Mucosa of stomach (tissue), 1 donor: ENCODE results near the gene INPPL1.

ENCODE experiments used
- H3K27me3 ChIP-seq: one replicate; pipeline ENCODE4 v1.7.0; 2013; ENCODE audit warnings: mild to moderate bottlenecking, low read length; ENCODE audit not compliant: control insufficient read depth, insufficient read depth
- H3K36me3 ChIP-seq: one replicate; pipeline ENCODE4 v1.7.0; 2013; ENCODE audit warnings: low read length; ENCODE audit not compliant: control insufficient read depth, insufficient read depth
- H3K4me1 ChIP-seq: one replicate; pipeline ENCODE4 v1.7.0; 2013; ENCODE audit warnings: mild to moderate bottlenecking, low read length; ENCODE audit not compliant: control insufficient read depth, insufficient read depth
- H3K4me3 ChIP-seq: one replicate; pipeline ENCODE4 v1.7.0; 2013; ENCODE audit warnings: low read length
- H3K9ac ChIP-seq: one replicate; pipeline ENCODE4 v1.7.0; 2013; ENCODE audit warnings: mild to moderate bottlenecking, low read length, moderate library complexity
- H3K9me3 ChIP-seq: one replicate; pipeline ENCODE4 v1.7.0; 2013; ENCODE audit warnings: mild to moderate bottlenecking, low read length, moderate library complexity; ENCODE audit not compliant: control insufficient read depth
- donor health status: Pancreatic carcinoma.

Gene INPPL1

GRCh38 chr11:72243173-72244059 is 18.8 kb downstream of the INPPL1 start:
- Histone ChIP-seq H3K4me1 (peaks cover 23% of the 10 kb centered on the region), H3K4me3 (no peak overlapping the region), H3K27me3 (peaks cover 89% of the 10 kb centered on the region), H3K9ac (no peak overlapping the region), H3K9me3 (no peaks in the 10 kb centered on the region), H3K36me3 (no peaks in the 10 kb centered on the region)

DNA sequence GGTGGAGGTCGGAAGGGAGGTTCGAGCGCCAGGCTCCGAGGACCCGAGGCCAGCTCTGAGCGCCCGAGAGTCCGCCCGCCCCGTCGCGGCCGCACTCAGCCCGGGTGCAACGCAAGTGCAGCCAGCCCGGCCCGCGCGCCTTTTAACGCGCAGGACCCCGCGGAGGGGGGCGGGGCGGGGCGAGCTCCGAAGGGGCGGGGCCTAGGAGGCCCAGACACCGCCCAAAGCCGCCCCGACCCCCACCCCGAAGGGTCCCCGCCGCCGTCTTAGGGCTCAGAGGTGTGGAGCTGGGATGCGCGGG is 19.4 kb downstream of the INPPL1 start, which contains the start of gene PHOX2A:
Gene PHOX2A, minus strand, starts transcription at position 117 of the 301 bp plus-strand sequence. CDS start 172 bp downstream, outside the sequence.
- Histone ChIP-seq H3K4me3 (no peak within 1 kb of the TSS), H3K9ac (no peak within 1 kb of the TSS), H3K36me3 (no peaks in the 10 kb centered on the region), H3K27me3 (peaks cover 88% of the 10 kb centered on the region), H3K4me1 (peaks cover 17% of the 10 kb centered on the region), H3K9me3 (no peaks in the 10 kb centered on the region)

GRCh38 chr11:72244361-72245262 is 20.0 kb downstream of the INPPL1 start:
- Histone ChIP-seq H3K9ac (no peak overlapping the region), H3K36me3 (no peaks in the 10 kb centered on the region), H3K4me1 (peaks cover 11% of the 10 kb centered on the region), H3K9me3 (no peaks in the 10 kb centered on the region), H3K27me3 (peaks cover 85% of the 10 kb centered on the region), H3K4me3 (no peak overlapping the region)

DNA sequence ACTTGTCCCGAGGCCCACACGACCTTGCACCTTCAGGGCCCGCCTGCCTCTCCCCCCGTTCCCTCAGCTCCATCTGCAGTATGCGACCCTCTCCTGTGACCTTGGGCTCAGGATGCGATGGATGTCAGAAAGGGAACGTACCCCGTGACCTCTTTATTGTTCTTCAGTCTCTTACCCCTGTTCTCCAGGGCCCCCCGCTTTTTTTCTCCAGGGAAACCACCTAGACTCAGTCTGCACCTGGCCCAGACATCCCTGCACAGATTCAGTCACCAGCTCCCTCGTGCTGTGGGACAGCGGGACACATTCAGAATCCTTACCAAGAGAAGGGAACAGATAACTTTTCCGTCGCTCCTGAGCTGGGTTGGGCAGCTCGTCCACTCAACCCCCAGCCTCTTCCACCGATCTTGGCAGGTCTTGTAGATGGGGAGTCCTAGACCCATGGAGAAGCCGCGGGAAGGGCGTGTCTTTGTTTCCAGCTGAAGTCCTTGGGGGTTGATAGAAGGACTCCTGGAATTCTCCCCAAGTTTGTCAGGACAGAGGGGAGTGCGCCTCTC is 20.8 kb downstream of the INPPL1 start:
- peaks cover 7% of the 10 kb centered on the region for H3K4me1 ChIP-seq
- H3K27me3 ChIP-seq: peaks cover 85% of the 10 kb centered on the region
- H3K9me3 ChIP-seq: no peaks in the 10 kb centered on the region
- no peak overlapping the region for H3K4me3 ChIP-seq
- no peak overlapping the region for H3K9ac ChIP-seq
- no peaks in the 10 kb centered on the region for H3K36me3 ChIP-seq

- no peaks in the 10 kb centered on the region for H3K36me3 ChIP-seq
- H3K27me3 ChIP-seq: peaks cover 63% of the 10 kb centered on the region
- H3K9ac ChIP-seq: no peak overlapping the region
- no peaks in the 10 kb centered on the region for H3K4me1 ChIP-seq
- H3K4me3 ChIP-seq: no peak overlapping the region
- H3K9me3 ChIP-seq: no peaks in the 10 kb centered on the region
Observed at GRCh38 chr11:72247584-72247983, 23.0 kb downstream of the INPPL1 start.

DNA sequence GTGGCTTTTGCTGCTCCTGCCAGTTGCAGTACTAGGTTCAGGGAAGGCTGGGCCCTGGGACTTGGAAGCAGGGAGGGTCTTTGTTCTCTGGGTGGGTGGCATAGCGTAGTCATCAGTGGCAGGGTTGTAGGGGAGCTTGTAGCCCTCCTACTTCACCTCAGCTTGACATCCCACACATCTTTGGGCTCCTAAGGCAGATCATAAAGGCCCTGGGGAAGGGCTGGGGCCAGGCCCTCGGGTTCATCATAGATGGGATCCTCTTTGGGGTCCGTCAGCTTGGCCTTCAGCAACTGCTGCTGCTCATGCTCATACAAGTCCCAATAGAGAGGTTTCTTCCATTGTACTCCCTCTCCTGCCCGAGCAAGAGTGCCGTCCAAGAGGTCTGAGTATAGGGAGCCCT is 25.4 kb downstream of the INPPL1 start:
- H3K4me1 ChIP-seq: no peaks in the 10 kb centered on the region
- H3K36me3 ChIP-seq: no peaks in the 10 kb centered on the region
- no peaks in the 10 kb centered on the region for H3K9me3 ChIP-seq
- H3K4me3 ChIP-seq: no peak overlapping the region
- no peak overlapping the region for H3K9ac ChIP-seq
- H3K27me3 ChIP-seq: peaks cover 40% of the 10 kb centered on the region

DNA sequence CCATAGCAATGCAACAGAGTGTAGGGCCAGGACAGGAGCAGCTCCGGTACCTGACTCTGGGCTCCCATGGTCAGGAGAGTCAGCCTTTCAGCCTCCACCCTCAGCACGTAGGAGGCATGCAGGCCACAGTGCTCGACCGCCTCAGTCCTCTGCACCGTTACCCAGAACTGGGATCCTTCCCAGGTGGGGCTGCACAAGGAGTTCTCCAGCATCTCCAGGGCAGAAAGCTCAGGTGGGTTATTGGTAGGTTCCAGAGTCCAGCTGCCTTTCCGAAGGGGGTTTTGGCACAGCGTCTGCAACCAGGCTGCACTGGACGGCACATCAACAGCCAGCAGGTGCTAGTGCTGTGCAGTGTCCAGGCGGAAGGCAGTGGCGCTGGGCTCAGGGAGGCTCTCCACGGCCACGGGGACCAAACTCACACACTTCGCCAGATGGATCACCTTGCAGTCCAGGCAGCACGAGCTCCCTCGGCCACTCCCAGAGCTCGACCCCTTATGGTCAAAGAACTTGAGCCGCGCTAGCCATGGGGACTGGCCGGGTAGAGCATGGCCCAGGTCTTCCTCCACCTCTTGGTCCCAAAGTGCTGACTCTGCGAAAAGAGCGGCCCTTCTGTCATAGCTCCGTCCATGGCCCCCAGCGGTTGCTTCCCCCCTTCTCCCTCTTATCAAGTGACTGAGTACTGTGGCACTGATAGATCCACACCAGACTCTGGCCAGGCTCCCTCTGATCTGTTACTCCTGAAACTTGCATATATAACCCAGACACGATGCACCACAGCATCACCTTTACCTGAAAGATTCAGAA is 26.3 kb downstream of the INPPL1 start:
- Histone ChIP-seq H3K36me3 (no peaks in the 10 kb centered on the region), H3K27me3 (peaks cover 31% of the 10 kb centered on the region), H3K4me3 (no peak overlapping the region), H3K4me1 (no peaks in the 10 kb centered on the region), H3K9ac (no peak overlapping the region), H3K9me3 (no peaks in the 10 kb centered on the region)

GRCh38 chr11:72251614-72252013 is 27.0 kb downstream of the INPPL1 start:
- no peaks in the 10 kb centered on the region for H3K9me3 ChIP-seq
- no peaks in the 10 kb centered on the region for H3K36me3 ChIP-seq
- no peak overlapping the region for H3K4me3 ChIP-seq
- H3K27me3 ChIP-seq: peaks cover 24% of the 10 kb centered on the region
- no peaks in the 10 kb centered on the region for H3K4me1 ChIP-seq
- H3K9ac ChIP-seq: no peak overlapping the region

- no peaks in the 10 kb centered on the region for H3K36me3 ChIP-seq
- H3K27me3 ChIP-seq: peaks cover 14% of the 10 kb centered on the region
- H3K9me3 ChIP-seq: no peaks in the 10 kb centered on the region
Observed at GRCh38 chr11:72253392-72253791, 28.8 kb downstream of the INPPL1 start.

DNA sequence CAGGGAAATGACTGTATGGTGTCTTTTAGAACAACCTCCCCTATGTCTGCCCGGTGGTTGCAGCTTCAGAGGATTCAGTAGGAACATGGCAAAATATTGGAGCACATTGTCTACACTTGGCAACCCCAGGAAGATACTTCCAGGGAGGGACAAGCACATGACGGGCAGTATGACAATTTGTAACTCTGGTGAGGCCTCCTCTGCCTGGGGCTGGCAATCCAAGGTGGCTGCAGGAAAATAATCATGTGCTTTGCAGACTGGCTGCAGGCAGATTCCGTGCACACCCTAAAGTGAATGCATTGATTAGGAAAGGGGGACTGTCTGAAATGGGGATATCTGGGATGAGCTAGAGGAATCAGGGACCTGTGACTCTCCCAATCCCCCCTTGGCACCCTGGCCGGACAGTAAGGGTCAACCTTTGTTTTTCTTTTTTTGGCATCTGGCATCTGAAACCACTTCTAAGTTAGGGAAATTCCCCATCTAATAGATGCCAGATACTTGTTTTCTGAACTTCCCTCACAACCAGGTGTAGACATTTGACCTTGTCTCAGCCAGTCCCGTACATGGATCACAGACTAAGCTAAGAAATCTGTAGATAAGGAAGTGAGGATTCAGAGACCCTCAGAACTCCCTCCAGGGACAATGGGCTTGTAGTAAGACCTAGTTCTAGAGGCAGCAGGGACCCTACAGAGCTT is 29.9 kb downstream of the INPPL1 start:
- Histone ChIP-seq H3K9ac (no peak overlapping the region), H3K27me3 (peaks cover 7% of the 10 kb centered on the region), H3K9me3 (no peaks in the 10 kb centered on the region)

More at GRCh38 chr11:72253392-72253791, 28.8 kb downstream of the INPPL1 start:
- Histone ChIP-seq H3K9ac (no peak overlapping the region), H3K4me3 (no peak overlapping the region), H3K4me1 (no peaks in the 10 kb centered on the region)

GRCh38 chr11:72257570-72257969 is 33.0 kb downstream of the INPPL1 start:
- Histone ChIP-seq H3K4me1 (no peaks in the 10 kb centered on the region), H3K9ac (no peak overlapping the region), H3K36me3 (no peaks in the 10 kb centered on the region), H3K4me3 (no peak overlapping the region), H3K27me3 (no peaks in the 10 kb centered on the region), H3K9me3 (no peaks in the 10 kb centered on the region)

More for the DNA sequence above, 29.9 kb downstream of the INPPL1 start:
- H3K4me1 ChIP-seq: no peaks in the 10 kb centered on the region
- H3K36me3 ChIP-seq: no peaks in the 10 kb centered on the region
- H3K4me3 ChIP-seq: no peak overlapping the region
